Lower leg skin (tissue), 3 donors: ENCODE results near the gene ARHGEF4.

ENCODE experiments used
- POLR2A ChIP-seq, 2 donors: fragments of 450-650 bp; IDR thresholded peaks; one replicate each; pipeline ENCODE4 v1.6.1; 2016 to 2017; ENCODE audit warnings: antibody characterized with exemption in 2 of 2, mild to moderate bottlenecking in 1 of 2, moderate library complexity in 1 of 2
- TF ChIP-seq, protein P1 (sequence below), 3 donors: fragments of 450-650 bp; IDR thresholded peaks; one replicate each; pipeline ENCODE4 v1.5.1; 2016; ENCODE audit warnings: antibody characterized with exemption in 3 of 3, mild to moderate bottlenecking in 3 of 3, moderate library complexity in 2 of 3

DNA sequence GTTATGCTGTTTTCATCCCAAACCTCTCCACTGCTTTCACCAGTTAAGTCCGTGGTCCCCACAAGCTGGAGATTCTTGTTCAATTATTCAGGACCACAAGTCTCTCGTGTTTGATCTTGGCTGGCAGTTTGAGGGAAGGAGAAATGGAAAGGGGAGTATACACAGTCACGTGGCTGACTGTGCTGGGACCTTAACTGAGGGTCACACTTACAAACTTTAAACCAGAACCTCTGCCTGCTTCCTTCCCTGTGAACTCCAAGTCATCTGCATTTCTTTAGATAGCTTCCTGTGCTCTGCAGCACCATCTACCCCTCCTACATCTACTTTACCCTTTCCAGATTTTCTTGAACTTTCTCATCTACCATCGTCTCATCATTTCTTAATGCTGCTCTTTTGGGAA is 91.7 kb downstream of the ARHGEF4 start:
- TF ChIP-seq, protein P1, sequence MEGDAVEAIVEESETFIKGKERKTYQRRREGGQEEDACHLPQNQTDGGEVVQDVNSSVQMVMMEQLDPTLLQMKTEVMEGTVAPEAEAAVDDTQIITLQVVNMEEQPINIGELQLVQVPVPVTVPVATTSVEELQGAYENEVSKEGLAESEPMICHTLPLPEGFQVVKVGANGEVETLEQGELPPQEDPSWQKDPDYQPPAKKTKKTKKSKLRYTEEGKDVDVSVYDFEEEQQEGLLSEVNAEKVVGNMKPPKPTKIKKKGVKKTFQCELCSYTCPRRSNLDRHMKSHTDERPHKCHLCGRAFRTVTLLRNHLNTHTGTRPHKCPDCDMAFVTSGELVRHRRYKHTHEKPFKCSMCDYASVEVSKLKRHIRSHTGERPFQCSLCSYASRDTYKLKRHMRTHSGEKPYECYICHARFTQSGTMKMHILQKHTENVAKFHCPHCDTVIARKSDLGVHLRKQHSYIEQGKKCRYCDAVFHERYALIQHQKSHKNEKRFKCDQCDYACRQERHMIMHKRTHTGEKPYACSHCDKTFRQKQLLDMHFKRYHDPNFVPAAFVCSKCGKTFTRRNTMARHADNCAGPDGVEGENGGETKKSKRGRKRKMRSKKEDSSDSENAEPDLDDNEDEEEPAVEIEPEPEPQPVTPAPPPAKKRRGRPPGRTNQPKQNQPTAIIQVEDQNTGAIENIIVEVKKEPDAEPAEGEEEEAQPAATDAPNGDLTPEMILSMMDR (IDR thresholded peaks at IDR 0.05): no peak
- TF ChIP-seq POLR2A (IDR thresholded peaks at IDR 0.05): no peak
